IMR-90 (cell line): Measurements from ENCODE around the gene ANKRD65. TPM values are rescaled to one million over a fixed set of nuclear protein-coding genes. Genes with fewer than 3 reads are reported as not detected.

ENCODE experiments used
- ATAC-seq: fragments of 200-7000 bp; cut with Tn5 transposase; 2 replicates; pipeline ENCODE4 v1.9.1; 2020; ENCODE audit warnings: low read depth, mild to moderate bottlenecking, moderate library complexity
- BruUV-seq: library from RNA; stranded (reverse); fragments of 400-500 nt; replicated peaks from 2 replicates; lab custom pipeline; 2021; lab: Mats Ljungman, UMichigan
- CTCF ChIA-PET: fragments of 300-600 bp; formaldehyde crosslinking; extraction: SDS; loops from one replicate; lab custom pipeline; 2021; ENCODE audit warnings: antibody characterized with exemption; lab: Yijun Ruan, JAX
- POLR2A ChIA-PET: fragments of 300-600 bp; sonication (Branson Sonifier 250); formaldehyde crosslinking; loops from one replicate; lab custom pipeline; 2022; ENCODE audit warnings: antibody characterized with exemption; ENCODE audit not compliant: unreplicated experiment; lab: Charles Lee
- DNase-seq: peaks from one replicate; pipeline ENCODE4 v3.0.0; 2013
- H2AFZ ChIP-seq: replicated peaks from 2 replicates; pipeline ENCODE3; 2013; ENCODE audit warnings: low read length, mild to moderate bottlenecking; ENCODE audit not compliant: poor library complexity
- H2AK5ac ChIP-seq: 2 replicates; pipeline ENCODE4 v1.6.1; 2013; ENCODE audit warnings: low read depth, low read length, inconsistent platforms
- H2AK9ac ChIP-seq: replicated peaks from 2 replicates; pipeline ENCODE3; 2013; ENCODE audit warnings: mild to moderate bottlenecking, low read depth, low read length, moderate library complexity; ENCODE audit not compliant: poor library complexity
- H2BK120ac ChIP-seq: 2 replicates; pipeline ENCODE4 v1.6.1; 2013; ENCODE audit warnings: low read depth, low read length, inconsistent platforms
- H2BK15ac ChIP-seq: 3 replicates; pipeline ENCODE4 v1.6.1; 2013; ENCODE audit warnings: low read depth, low read length, inconsistent platforms
- H2BK20ac ChIP-seq: 2 replicates; pipeline ENCODE4 v1.6.1; 2013; ENCODE audit warnings: low read depth, mild to moderate bottlenecking, inconsistent platforms, low read length, moderate library complexity
- H2BK5ac ChIP-seq: 2 replicates; pipeline ENCODE4 v1.6.1; 2013; ENCODE audit warnings: mild to moderate bottlenecking, low read depth, low read length, inconsistent platforms; ENCODE audit not compliant: poor library complexity, severe bottlenecking
- H3K14ac ChIP-seq: replicated peaks from 2 replicates; pipeline ENCODE4 v1.6.1; 2013; ENCODE audit warnings: low read depth, low read length, inconsistent platforms
- H3K18ac ChIP-seq: 2 replicates; pipeline ENCODE4 v1.6.1; 2013; ENCODE audit warnings: low read depth, low read length, control low read depth
- H3K23ac ChIP-seq: 2 replicates; pipeline ENCODE4 v1.6.1; 2013; ENCODE audit warnings: low read depth, low read length, inconsistent platforms
- H3K27ac ChIP-seq: 2 replicates; pipeline ENCODE4 v1.5.1; 2013; ENCODE audit warnings: mild to moderate bottlenecking, control low read depth, low read length; ENCODE audit not compliant: insufficient read depth
- H3K27me3 ChIP-seq: 2 replicates; pipeline ENCODE4 v1.6.1; 2013; ENCODE audit warnings: low read length; ENCODE audit not compliant: control insufficient read depth, insufficient read depth
- H3K36me3 ChIP-seq: 2 replicates; pipeline ENCODE4 v1.6.1; 2013; ENCODE audit warnings: low read length, mixed read lengths; ENCODE audit not compliant: control insufficient read depth, insufficient read depth
- H3K4ac ChIP-seq: 2 replicates; pipeline ENCODE4 v1.6.1; 2013; ENCODE audit warnings: low read depth, low read length, inconsistent platforms
- H3K4me1 ChIP-seq: 2 replicates; pipeline ENCODE4 v1.6.1; 2013; ENCODE audit warnings: low read length, mixed read lengths; ENCODE audit not compliant: control insufficient read depth, insufficient read depth
- H3K4me2 ChIP-seq: 2 replicates; pipeline ENCODE4 v1.6.1; 2013; ENCODE audit warnings: low read depth, mild to moderate bottlenecking, control low read depth, low read length, moderate library complexity
- H3K4me3 ChIP-seq: 2 replicates; pipeline ENCODE4 v1.5.1; 2013; ENCODE audit warnings: low read depth, mild to moderate bottlenecking, control low read depth, low read length, moderate library complexity; ENCODE audit not compliant: insufficient read depth
- H3K56ac ChIP-seq: 2 replicates; pipeline ENCODE4 v1.6.1; 2013; ENCODE audit warnings: low read length, inconsistent platforms; ENCODE audit not compliant: insufficient read depth; ENCODE audit errors: extremely low read depth
- H3K79me1 ChIP-seq, 2 experiments: 2 replicates each; pipeline ENCODE4 v1.6.1; 2013; ENCODE audit warnings: low read length in 2 of 2, inconsistent platforms in 1 of 2, low read depth in 1 of 2
- H3K9ac ChIP-seq: 2 replicates; pipeline ENCODE4 v1.6.1; 2013; ENCODE audit warnings: low read depth, low read length, control low read depth
- H3K9me1 ChIP-seq: 2 replicates; pipeline ENCODE4 v1.6.1; 2013; ENCODE audit warnings: low read length, inconsistent platforms; ENCODE audit not compliant: insufficient read depth
- H3K9me3 ChIP-seq: 2 replicates; pipeline ENCODE4 v1.6.1; 2013; ENCODE audit warnings: low read length; ENCODE audit not compliant: control insufficient read depth, insufficient read depth
- H4K20me1 ChIP-seq: 2 replicates; pipeline ENCODE4 v1.6.1; 2013; ENCODE audit warnings: low read length, inconsistent platforms; ENCODE audit not compliant: insufficient read depth
- H4K5ac ChIP-seq: 2 replicates; pipeline ENCODE4 v1.6.1; 2013; ENCODE audit warnings: mild to moderate bottlenecking, low read depth, low read length, control low read depth
- H4K8ac ChIP-seq, 2 experiments: 2 replicates each; pipeline ENCODE4 v1.6.1; 2013; ENCODE audit warnings: low read depth in 2 of 2, low read length in 2 of 2, control low read depth in 1 of 2, inconsistent platforms in 1 of 2
- H4K91ac ChIP-seq: 2 replicates; pipeline ENCODE4 v1.6.1; 2013; ENCODE audit warnings: low read depth, low read length, inconsistent platforms; ENCODE audit not compliant: insufficient read depth
- BHLHE40 ChIP-seq: fragments of 150-350 bp; IDR thresholded peaks from 2 replicates; pipeline ENCODE4 v1.6.1; 2016; ENCODE audit warnings: mild to moderate bottlenecking, low read depth, low read length
- CEBPB ChIP-seq: IDR thresholded peaks from 2 replicates; pipeline ENCODE4 v1.6.1; 2012; ENCODE audit warnings: low read depth, low read length, improper control_type of control experiment
- CHD1 ChIP-seq: IDR thresholded peaks from 2 replicates; pipeline ENCODE4 v1.6.1; 2012; ENCODE audit warnings: low read depth, low read length, improper control_type of control experiment
- CTCF ChIP-seq: conservative IDR thresholded peaks from 2 replicates; pipeline ENCODE4 v1.5.1; 2012; ENCODE audit warnings: mild to moderate bottlenecking, low read depth, low read length, improper control_type of control experiment
- ELK1 ChIP-seq: fragments of 150-350 bp; IDR thresholded peaks from 2 replicates; pipeline ENCODE4 v1.6.1; 2016; ENCODE audit warnings: low read depth, mild to moderate bottlenecking, low read length, moderate library complexity, borderline replicate concordance
- FOS ChIP-seq: fragments of 150-350 bp; IDR thresholded peaks from 2 replicates; pipeline ENCODE4 v1.6.1; 2016; ENCODE audit warnings: low read depth, low read length
- MAFK ChIP-seq: IDR thresholded peaks from 2 replicates; pipeline ENCODE4 v1.6.1; 2012; ENCODE audit warnings: low read depth, low read length, improper control_type of control experiment
- MAZ ChIP-seq: IDR thresholded peaks from 2 replicates; pipeline ENCODE4 v1.6.1; 2012; ENCODE audit warnings: low read depth, mild to moderate bottlenecking, low read length, improper control_type of control experiment, moderate library complexity, borderline replicate concordance
- MXI1 ChIP-seq: IDR thresholded peaks from 2 replicates; pipeline ENCODE4 v1.6.1; 2012; ENCODE audit warnings: low read depth, mild to moderate bottlenecking, low read length, moderate library complexity, borderline replicate concordance
- NFE2L2 ChIP-seq: fragments of 150-350 bp; IDR thresholded peaks from 2 replicates; pipeline ENCODE4 v1.6.1; 2016; ENCODE audit warnings: low read depth, mild to moderate bottlenecking, low read length
- POLR2A ChIP-seq: IDR thresholded peaks from 2 replicates; pipeline ENCODE4 v1.6.1; 2012; ENCODE audit warnings: mild to moderate bottlenecking, low read depth, low read length
- RAD21 ChIP-seq: IDR thresholded peaks from 2 replicates; pipeline ENCODE4 v1.6.1; 2012; ENCODE audit warnings: low read length, improper control_type of control experiment
- RCOR1 ChIP-seq: IDR thresholded peaks from 2 replicates; pipeline ENCODE4 v1.6.1; 2012; ENCODE audit warnings: mild to moderate bottlenecking, low read length, improper control_type of control experiment; ENCODE audit not compliant: insufficient replicate concordance
- RFX5 ChIP-seq: IDR thresholded peaks from 2 replicates; pipeline ENCODE4 v1.8.0; 2012; ENCODE audit warnings: low read depth, mild to moderate bottlenecking, low read length, moderate library complexity
- SMC3 ChIP-seq: fragments of 150-350 bp; IDR thresholded peaks from 2 replicates; pipeline ENCODE4 v1.6.1; 2016; ENCODE audit warnings: low read depth, mild to moderate bottlenecking, antibody characterized with exemption, low read length, moderate library complexity
- USF2 ChIP-seq: fragments of 150-350 bp; IDR thresholded peaks from 2 replicates; pipeline ENCODE4 v1.6.1; 2017; ENCODE audit warnings: mild to moderate bottlenecking, antibody characterized with exemption, low read length, low read depth
- WGBS, 2 experiments: methylation state at CpG; one replicate each; pipeline versions ENCODE4 v1.1.5 to v1.1.7; 2013; ENCODE audit warnings: missing lambda C conversion rate in 2 of 2; ENCODE audit not compliant: insufficient read length in 1 of 2; ENCODE audit errors: extremely low coverage in 2 of 2; 5-methylcytosine and 5-hydroxymethylcytosine counted together
- dilution Hi-C: fragments of 300-500 bp; cut with HindIII; formaldehyde crosslinking; loops from one replicate; pipeline ENCODE4 v1.14.3; 2018; ENCODE audit warnings: low sequenced_read_pairs; ENCODE audit not compliant: unreplicated experiment
- in situ Hi-C: fragments of 300-500 bp; cut with MboI; formaldehyde crosslinking; loops from 3 replicates; pipeline ENCODE4 v1.14.3; 2019; ENCODE audit warnings: low sequenced_read_pairs, inconsistent platforms, mixed read lengths
- intact Hi-C: fragments of 100-400 bp; cut with micrococcal nuclease; formaldehyde crosslinking; loops from 2 replicates; pipeline ENCODE4 v1.10.0; 2022
- polyA plus RNA-seq, 3 experiments: library from polyadenylated mRNA; depleted of rRNA; stranded (reverse); fragments of >200 nt; gene quantifications; 2 replicates each; pipeline ENCODE4 v1.2.3, GENCODE V29; 2012; ENCODE audit warnings: low replicate concordance in 1 of 3
- total RNA-seq: library from RNA; depleted of rRNA; stranded (reverse); fragments of >200 nt; gene quantifications from 2 replicates; pipeline ENCODE4 v1.2.3, GENCODE V29; 2012

ANKRD65 gene
- total and polyA plus RNA-seq, 2 of the 4 experiments (the other 2 are of a cell fraction): 0.09 TPM; not detected in 1

- H3K23ac ChIP-seq: no peak overlapping the region
- ChIA-PET CTCF (no interaction called here), POLR2A (no interaction called here)
- H2AFZ ChIP-seq: no peak overlapping the region
- H2BK20ac ChIP-seq: no peak overlapping the region
- no CpG with 5 or more reads among the region's 7 CpGs for WGBS, 2 experiments
- DNase-seq (no peak), ATAC-seq (no peak)
- dilution Hi-C loops: no loop called here
- no peak overlapping the region for H4K91ac ChIP-seq
- no peak overlapping the region for H2BK5ac ChIP-seq
- H4K20me1 ChIP-seq: no peaks in the 10 kb centered on the region
- H3K27ac ChIP-seq: no peak overlapping the region
- no peak overlapping the region for H4K5ac ChIP-seq
- H3K36me3 ChIP-seq: no peaks in the 10 kb centered on the region
- intact Hi-C loops: no loop called here
- no peak overlapping the region for H2BK15ac ChIP-seq
- no peak overlapping the region for H3K4me3 ChIP-seq
- H3K14ac ChIP-seq: no peak overlapping the region
- H3K4me2 ChIP-seq: no peak overlapping the region
- H3K56ac ChIP-seq: no peak overlapping the region
- no peak overlapping the region for H2AK5ac ChIP-seq
- H3K4me1 ChIP-seq: peaks cover 3% of the 10 kb centered on the region; the same call in 1 of the 2 replicates
- H3K79me1 ChIP-seq: no peaks in the 10 kb centered on the region
- no peak overlapping the region for H3K4ac ChIP-seq
- no peaks in the 10 kb centered on the region for H3K9me1 ChIP-seq
- no peaks in the 10 kb centered on the region for H3K27me3 ChIP-seq
- TF ChIP-seq CTCF (no peak), MAFK (no peak), FOS (no peak), USF2 (no peak), RCOR1 (no peak), CEBPB (no peak), CHD1 (no peak), MXI1 (no peak), SMC3 (no peak), ELK1 (no peak), POLR2A (no peak), BHLHE40 (no peak), RAD21 (no peak), RFX5 (no peak), NFE2L2 (no peak), MAZ (no peak)
- no peak overlapping the region for H3K9ac ChIP-seq
- no peaks in the 10 kb centered on the region for H3K9me3 ChIP-seq
- H2BK120ac ChIP-seq: no peak overlapping the region
- H3K18ac ChIP-seq: no peak overlapping the region
- peak overlapping the region; percentile 36 to 41; a peak in 1 of 4 replicates for H4K8ac ChIP-seq
- H2AK9ac ChIP-seq: peak overlapping the region; percentile 29
- BruUV-seq: no TSS peak
- in situ Hi-C loops: no loop called here
Measured at GRCh38 chr1:1421907-1422464, 910 bp upstream of the ANKRD65 start.
